HepG2 (cell line): ENCODE measurements around the gene NPC1. TPM values are rescaled to one million over a fixed set of nuclear protein-coding genes. Genes with fewer than 3 reads are reported as not detected.

ENCODE experiments used
- AGO1 ChIP-seq: fragments of 200-400 bp; formaldehyde crosslinking; IDR thresholded peaks from 2 replicates; pipeline ENCODE4 v1.6.1; 2017; ENCODE audit warnings: mild to moderate bottlenecking, low read depth, low read length, moderate library complexity; ENCODE audit not compliant: poor library complexity, severe bottlenecking
- GMEB1 ChIP-seq: sonication (generic); formaldehyde crosslinking; IDR thresholded peaks from 2 replicates; pipeline ENCODE4 v1.5.1; 2020; ENCODE audit warnings: missing genetic modification reagents, mild to moderate bottlenecking, borderline replicate concordance
- GZF1 ChIP-seq: sonication (generic); formaldehyde crosslinking; IDR thresholded peaks from 2 replicates; pipeline ENCODE4 v1.5.1; 2020; ENCODE audit warnings: mild to moderate bottlenecking, missing genetic modification reagents
- HMGA1 ChIP-seq: sonication (generic); formaldehyde crosslinking; conservative IDR thresholded peaks from 2 replicates; pipeline ENCODE4 v1.4.0; 2020; ENCODE audit warnings: missing genetic modification reagents
- IKZF1 ChIP-seq: fragments of 450-650 bp; IDR thresholded peaks from 2 replicates; pipeline ENCODE4 v1.7.1; 2016
- PRMT3 ChIP-seq: sonication (generic); formaldehyde crosslinking; IDR thresholded peaks from 2 replicates; pipeline ENCODE4 v1.8.1; 2022; ENCODE audit warnings: low read depth, mild to moderate bottlenecking, moderate library complexity, missing genetic modification reagents, borderline replicate concordance
- RAD51 ChIP-seq: fragments of 450-650 bp; IDR thresholded peaks from 2 replicates; pipeline ENCODE4 v1.6.1; 2016; ENCODE audit warnings: borderline replicate concordance
- SIX4 ChIP-seq: sonication (generic); formaldehyde crosslinking; IDR thresholded peaks from 2 replicates; pipeline ENCODE4 v1.4.0; 2020; ENCODE audit warnings: missing genetic modification reagents
- SMAD9 ChIP-seq: sonication (generic); formaldehyde crosslinking; IDR thresholded peaks from 2 replicates; pipeline ENCODE4 v1.5.1; 2020; ENCODE audit warnings: mild to moderate bottlenecking, missing genetic modification reagents
- SOX5 ChIP-seq: IDR thresholded peaks from 2 replicates; pipeline ENCODE4 v1.6.1; 2016; ENCODE audit warnings: borderline replicate concordance
- SYNCRIP ChIP-seq: fragments of 200-400 bp; formaldehyde crosslinking; IDR thresholded peaks from 2 replicates; pipeline ENCODE4 v1.6.1; 2018; ENCODE audit warnings: mild to moderate bottlenecking, low read depth, low read length; ENCODE audit not compliant: insufficient read depth
- ZFP1 ChIP-seq: IDR thresholded peaks from 2 replicates; pipeline ENCODE4 v1.6.1; 2016
- ZFP62 ChIP-seq: sonication (generic); formaldehyde crosslinking; IDR thresholded peaks from 2 replicates; pipeline ENCODE4 v1.4.0; 2020; ENCODE audit warnings: missing genetic modification reagents
- ZFYVE20 ChIP-seq: sonication (generic); formaldehyde crosslinking; IDR thresholded peaks from 2 replicates; pipeline ENCODE4 v1.8.0; 2023; ENCODE audit warnings: low read depth, mild to moderate bottlenecking, moderate library complexity, missing genetic modification reagents, borderline replicate concordance
- ZNF274 ChIP-seq: sonication (generic); formaldehyde crosslinking; IDR thresholded peaks from 2 replicates; pipeline ENCODE4 v1.5.1; 2020; ENCODE audit warnings: mild to moderate bottlenecking, missing genetic modification reagents
- ZNF34 ChIP-seq: sonication (generic); formaldehyde crosslinking; IDR thresholded peaks from 2 replicates; pipeline ENCODE4 v1.4.0; 2020; ENCODE audit warnings: mild to moderate bottlenecking, missing genetic modification reagents, borderline replicate concordance
- ZNF430 ChIP-seq: sonication (generic); formaldehyde crosslinking; IDR thresholded peaks from 2 replicates; pipeline ENCODE4 v1.9.0; 2021; ENCODE audit warnings: mild to moderate bottlenecking, missing genetic modification reagents
- polyA plus RNA-seq, 8 experiments: library from polyadenylated mRNA; depleted of rRNA in 3 of 8; stranded (reverse) in 7 of 8; unstranded in 1 of 8; fragments of >200 nt; fragmentation: Illumina TruSeq in 4 of 8; extraction: Trizol in 4 of 8; gene quantifications; 2 replicates each; pipeline versions ENCODE4 v1.2.1 to v1.2.3, GENCODE V29; 2011 to 2016; ENCODE audit warnings: low read depth in 4 of 8, missing spikeins in 1 of 8, mixed read lengths in 1 of 8; ENCODE audit not compliant: insufficient read depth in 1 of 8
- total RNA-seq, 5 experiments: library from RNA; depleted of rRNA; stranded (reverse); fragments of >200 nt; fragmentation: Illumina TruSeq; extraction: Trizol; gene quantifications; 2 replicates each; pipeline ENCODE4 v1.2.3, GENCODE V29; 2016; ENCODE audit warnings: low read depth in 1 of 5
- TF ChIP-seq, protein P1 (sequence below): sonication (generic); formaldehyde crosslinking; IDR thresholded peaks from 2 replicates; pipeline ENCODE4 v1.5.0; 2020; ENCODE audit warnings: missing genetic modification reagents
- TF ChIP-seq, protein P2 (sequence below): sonication (generic); formaldehyde crosslinking; IDR thresholded peaks from 2 replicates; pipeline ENCODE4 v1.4.0; 2020; ENCODE audit warnings: mild to moderate bottlenecking, low read depth, missing genetic modification reagents
- TF ChIP-seq, protein P3 (sequence below): sonication (generic); formaldehyde crosslinking; IDR thresholded peaks from 2 replicates; pipeline ENCODE4 v1.5.1; 2020; ENCODE audit warnings: mild to moderate bottlenecking, missing genetic modification reagents, borderline replicate concordance

NPC1 gene
- total and polyA plus RNA-seq, 2 of the 13 experiments (the other 11 are each of a cell fraction or from before 2014, with no cell fraction given), result 46.5 to 114 TPM

- TF ChIP-seq HMGA1 (CRISPR knock-in tag), result no peak
- no peak for TF ChIP-seq PRMT3
- no peak; the same call in 1 of the 2 replicates for TF ChIP-seq SOX5 (CRISPR knock-in tag)
- TF ChIP-seq ZFYVE20 (CRISPR knock-in tag), result no peak
- peak; percentile 64; the same call in 1 of the 2 replicates for TF ChIP-seq SIX4 (CRISPR knock-in tag)
- TF ChIP-seq, protein P1, sequence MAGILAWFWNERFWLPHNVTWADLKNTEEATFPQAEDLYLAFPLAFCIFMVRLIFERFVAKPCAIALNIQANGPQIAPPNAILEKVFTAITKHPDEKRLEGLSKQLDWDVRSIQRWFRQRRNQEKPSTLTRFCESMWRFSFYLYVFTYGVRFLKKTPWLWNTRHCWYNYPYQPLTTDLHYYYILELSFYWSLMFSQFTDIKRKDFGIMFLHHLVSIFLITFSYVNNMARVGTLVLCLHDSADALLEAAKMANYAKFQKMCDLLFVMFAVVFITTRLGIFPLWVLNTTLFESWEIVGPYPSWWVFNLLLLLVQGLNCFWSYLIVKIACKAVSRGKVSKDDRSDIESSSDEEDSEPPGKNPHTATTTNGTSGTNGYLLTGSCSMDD (CRISPR knock-in tag), result no peak
- no peak for TF ChIP-seq GMEB1 (CRISPR knock-in tag)
- no peak for TF ChIP-seq ZNF430
- TF ChIP-seq SYNCRIP, result no peak
- no peak for TF ChIP-seq ZFP62
- TF ChIP-seq SMAD9 (CRISPR knock-in tag), result no peak
- TF ChIP-seq GZF1 (CRISPR knock-in tag), result no peak
- no peak for TF ChIP-seq ZNF274 (CRISPR knock-in tag)
- TF ChIP-seq ZNF34 (CRISPR knock-in tag), result no peak
- no peak for TF ChIP-seq AGO1
- no peak for TF ChIP-seq ZFP1 (CRISPR knock-in tag)
- no peak for TF ChIP-seq RAD51
- TF ChIP-seq IKZF1, result no peak
- TF ChIP-seq, protein P2, sequence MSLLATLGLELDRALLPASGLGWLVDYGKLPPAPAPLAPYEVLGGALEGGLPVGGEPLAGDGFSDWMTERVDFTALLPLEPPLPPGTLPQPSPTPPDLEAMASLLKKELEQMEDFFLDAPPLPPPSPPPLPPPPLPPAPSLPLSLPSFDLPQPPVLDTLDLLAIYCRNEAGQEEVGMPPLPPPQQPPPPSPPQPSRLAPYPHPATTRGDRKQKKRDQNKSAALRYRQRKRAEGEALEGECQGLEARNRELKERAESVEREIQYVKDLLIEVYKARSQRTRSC, result no peak
- TF ChIP-seq, protein P3, sequence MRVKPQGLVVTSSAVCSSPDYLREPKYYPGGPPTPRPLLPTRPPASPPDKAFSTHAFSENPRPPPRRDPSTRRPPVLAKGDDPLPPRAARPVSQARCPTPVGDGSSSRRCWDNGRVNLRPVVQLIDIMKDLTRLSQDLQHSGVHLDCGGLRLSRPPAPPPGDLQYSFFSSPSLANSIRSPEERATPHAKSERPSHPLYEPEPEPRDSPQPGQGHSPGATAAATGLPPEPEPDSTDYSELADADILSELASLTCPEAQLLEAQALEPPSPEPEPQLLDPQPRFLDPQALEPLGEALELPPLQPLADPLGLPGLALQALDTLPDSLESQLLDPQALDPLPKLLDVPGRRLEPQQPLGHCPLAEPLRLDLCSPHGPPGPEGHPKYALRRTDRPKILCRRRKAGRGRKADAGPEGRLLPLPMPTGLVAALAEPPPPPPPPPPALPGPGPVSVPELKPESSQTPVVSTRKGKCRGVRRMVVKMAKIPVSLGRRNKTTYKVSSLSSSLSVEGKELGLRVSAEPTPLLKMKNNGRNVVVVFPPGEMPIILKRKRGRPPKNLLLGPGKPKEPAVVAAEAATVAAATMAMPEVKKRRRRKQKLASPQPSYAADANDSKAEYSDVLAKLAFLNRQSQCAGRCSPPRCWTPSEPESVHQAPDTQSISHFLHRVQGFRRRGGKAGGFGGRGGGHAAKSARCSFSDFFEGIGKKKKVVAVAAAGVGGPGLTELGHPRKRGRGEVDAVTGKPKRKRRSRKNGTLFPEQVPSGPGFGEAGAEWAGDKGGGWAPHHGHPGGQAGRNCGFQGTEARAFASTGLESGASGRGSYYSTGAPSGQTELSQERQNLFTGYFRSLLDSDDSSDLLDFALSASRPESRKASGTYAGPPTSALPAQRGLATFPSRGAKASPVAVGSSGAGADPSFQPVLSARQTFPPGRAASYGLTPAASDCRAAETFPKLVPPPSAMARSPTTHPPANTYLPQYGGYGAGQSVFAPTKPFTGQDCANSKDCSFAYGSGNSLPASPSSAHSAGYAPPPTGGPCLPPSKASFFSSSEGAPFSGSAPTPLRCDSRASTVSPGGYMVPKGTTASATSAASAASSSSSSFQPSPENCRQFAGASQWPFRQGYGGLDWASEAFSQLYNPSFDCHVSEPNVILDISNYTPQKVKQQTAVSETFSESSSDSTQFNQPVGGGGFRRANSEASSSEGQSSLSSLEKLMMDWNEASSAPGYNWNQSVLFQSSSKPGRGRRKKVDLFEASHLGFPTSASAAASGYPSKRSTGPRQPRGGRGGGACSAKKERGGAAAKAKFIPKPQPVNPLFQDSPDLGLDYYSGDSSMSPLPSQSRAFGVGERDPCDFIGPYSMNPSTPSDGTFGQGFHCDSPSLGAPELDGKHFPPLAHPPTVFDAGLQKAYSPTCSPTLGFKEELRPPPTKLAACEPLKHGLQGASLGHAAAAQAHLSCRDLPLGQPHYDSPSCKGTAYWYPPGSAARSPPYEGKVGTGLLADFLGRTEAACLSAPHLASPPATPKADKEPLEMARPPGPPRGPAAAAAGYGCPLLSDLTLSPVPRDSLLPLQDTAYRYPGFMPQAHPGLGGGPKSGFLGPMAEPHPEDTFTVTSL (CRISPR knock-in tag), result no peak; the same call in 1 of the 2 replicates
Measured at GRCh38 chr18:23629444-23629946, 43.2 kb upstream of the NPC1 start (continued).
